Mesenteric fat pad (tissue), 1 donor: Measurements from ENCODE around the gene PIP4P1. TPM values are rescaled to one million over a fixed set of nuclear protein-coding genes. Genes with fewer than 3 reads are reported as not detected.
"Not testable (repeated sequence)": the region's sequence is repeated elsewhere in the genome, so short reads cannot be mapped to it uniquely, and the experiment has no call there.

Source experiments
- DNase-seq: peaks from one replicate; pipeline ENCODE4 v3.0.0-alpha.2; 2020; ENCODE audit warnings: low spot score
- long read RNA-seq: library from polyadenylated mRNA; unstranded; transcript quantifications from one replicate; pipeline ENCODE4 v2.0.0, GENCODE V29; 2020
- total RNA-seq: library from RNA; stranded (reverse); fragmentation: NEBNext Ultra II Directional; extraction: Animal tissue kit (Norgen Biotek cat#: 25700); gene quantifications from one replicate; pipeline ENCODE4 v1.2.1, GENCODE V29; 2021
- donor health status: DM: yes; HTN: yes; CAD: no.

The PIP4P1 gene
- total RNA-seq = 28.0 TPM
- long read RNA-seq, transcript PIP4P1-202 (7 exons, 1,696 nt) = major isoform, 9 of 23 reads
- long read RNA-seq, transcript PIP4P1-201 (7 exons, 1,961 nt) = minor isoform, 8 of 23 reads
- long read RNA-seq, partial matches to known transcripts = 5 of 23 reads
- long read RNA-seq, other reads (novel, unspliced or antisense) = 0 of 23 reads

- peak; percentile 99 for DNase-seq
Measured at GRCh38 chr14:20461225-20462141, at the start of gene PIP4P1. Gene PIP4P1, minus strand, starts transcription at chr14:20461434. Its CDS starts 109 bp downstream, at chr14:20461325.

- DNase-seq = no peak
Measured at GRCh38 chr14:20508367-20508766, 47.1 kb upstream of the PIP4P1 start.

GRCh38 chr14:20507537-20507936 lies 46.3 kb upstream of the PIP4P1 start:
- DNase-seq = not testable (repeated sequence)

GRCh38 chr14:20506752-20507151 lies 45.5 kb upstream of the PIP4P1 start:
- not testable (repeated sequence) for DNase-seq

GRCh38 chr14:20506276-20506675 lies 45.0 kb upstream of the PIP4P1 start:
- not testable (repeated sequence) for DNase-seq

- DNase-seq = no peak
Measured at GRCh38 chr14:20503898-20504297, 42.7 kb upstream of the PIP4P1 start.

- no peak for DNase-seq
Measured at GRCh38 chr14:20501346-20501745, 40.1 kb upstream of the PIP4P1 start.

GRCh38 chr14:20499881-20500280 lies 38.6 kb upstream of the PIP4P1 start:
- DNase-seq = no peak

GRCh38 chr14:20499108-20499507 lies 37.9 kb upstream of the PIP4P1 start:
- DNase-seq = no peak

- no peak for DNase-seq
Measured at GRCh38 chr14:20498622-20499021, 37.4 kb upstream of the PIP4P1 start.

- DNase-seq = no peak
Measured at GRCh38 chr14:20494935-20495766, 33.9 kb upstream of the PIP4P1 start.

GRCh38 chr14:20493634-20494033 lies 32.4 kb upstream of the PIP4P1 start:
- no peak for DNase-seq

- no peak for DNase-seq
Measured at GRCh38 chr14:20492486-20492885, 31.3 kb upstream of the PIP4P1 start.

- no peak for DNase-seq
Measured at GRCh38 chr14:20490563-20490962, 29.3 kb upstream of the PIP4P1 start.

- DNase-seq = no peak
Measured at GRCh38 chr14:20489093-20489994, 28.1 kb upstream of the PIP4P1 start.

- no peak for DNase-seq
Measured at GRCh38 chr14:20487396-20487725, 26.1 kb upstream of the PIP4P1 start.

GRCh38 chr14:20486684-20487395 lies 25.6 kb upstream of the PIP4P1 start:
- no peak for DNase-seq

- no peak for DNase-seq
Measured at GRCh38 chr14:20485900-20486299, 24.7 kb upstream of the PIP4P1 start.

GRCh38 chr14:20482382-20482781 lies 21.1 kb upstream of the PIP4P1 start:
- DNase-seq = no peak

- DNase-seq = no peak
Measured at GRCh38 chr14:20478894-20479293, 17.7 kb upstream of the PIP4P1 start.
